Stimulated activated CD8-positive, alpha-beta memory T cell treated with anti-CD3 and anti-CD28 coated beads, Interleukin-7, amount 100 ng/mL, for 4 hours (primary cell): Measurements from ENCODE around the gene GTSE1.

Source experiments
- DNase-seq, 2 donors: peaks; one replicate each; pipeline ENCODE4 v3.0.0-alpha.2; 2020; ENCODE audit warnings: low read depth in 2 of 2

The GTSE1 gene

GRCh38 chr22:46328797-46329196, 32.1 kb downstream of the GTSE1 start:
- no peak for DNase-seq

- no peak for DNase-seq
These were observed 32.9 kb downstream of the GTSE1 start for GRCh38 chr22:46329616-46330015.

- DNase-seq = no peak
These were observed 33.8 kb downstream of the GTSE1 start for GRCh38 chr22:46330426-46330825.

- DNase-seq = no peak
These were observed 34.8 kb downstream of the GTSE1 start for GRCh38 chr22:46331496-46331895.

- DNase-seq = peak; percentile 31 to 76
These were observed 38.8 kb downstream of the GTSE1 start, which contains the start of gene TRMU for GRCh38 chr22:46335201-46336118. Gene TRMU (plus strand): TSS chr22:46335714. CDS start chr22:46335765, 51 bp downstream.

- DNase-seq = no peak
These were observed 39.7 kb downstream of the GTSE1 start for GRCh38 chr22:46336119-46337078.

- no peak for DNase-seq
These were observed 41.2 kb downstream of the GTSE1 start for GRCh38 chr22:46337870-46338269.

- DNase-seq = no peak
These were observed 42.0 kb downstream of the GTSE1 start for GRCh38 chr22:46338636-46339035.

- no peak for DNase-seq
These were observed 43.3 kb downstream of the GTSE1 start for GRCh38 chr22:46339956-46340355.

GRCh38 chr22:46340676-46341075, 44.0 kb downstream of the GTSE1 start:
- no peak for DNase-seq

GRCh38 chr22:46346680-46347405, 50.2 kb downstream of the GTSE1 start:
- no peak for DNase-seq

- DNase-seq = no peak
These were observed 51.0 kb downstream of the GTSE1 start for GRCh38 chr22:46347646-46348045.

- DNase-seq = no peak
These were observed 51.5 kb downstream of the GTSE1 start for GRCh38 chr22:46348099-46348695.

GRCh38 chr22:46349238-46349637, 52.6 kb downstream of the GTSE1 start:
- DNase-seq = no peak

GRCh38 chr22:46349681-46350080, 53.0 kb downstream of the GTSE1 start:
- DNase-seq = no peak

GRCh38 chr22:46350121-46350520, 53.5 kb downstream of the GTSE1 start:
- DNase-seq = no peak

- no peak for DNase-seq
These were observed 54.0 kb downstream of the GTSE1 start for GRCh38 chr22:46350646-46351045.

- DNase-seq = no peak
These were observed 54.6 kb downstream of the GTSE1 start for GRCh38 chr22:46351131-46351735.

GRCh38 chr22:46351767-46352166, 55.1 kb downstream of the GTSE1 start:
- DNase-seq = no peak

- DNase-seq = no peak
These were observed 55.6 kb downstream of the GTSE1 start for GRCh38 chr22:46352276-46352675.
